Endothelial cell of umbilical vein (primary cell): ENCODE results near the gene HAUS7. TPM values are rescaled to one million over a fixed set of nuclear protein-coding genes. Genes with fewer than 3 reads are reported as not detected.

Experiments used
- BruUV-seq: library from RNA; stranded (reverse); fragments of 400-500 nt; replicated peaks from 2 replicates; lab custom pipeline; 2021; lab: Mats Ljungman, UMichigan
- CTCF ChIA-PET: fragments of 300-600, 350-600 bp; sonication (Branson Sonifier 250); formaldehyde crosslinking; loops from one replicate; lab custom pipeline; 2021; ENCODE audit warnings: antibody characterized with exemption, inconsistent platforms; lab: Charles Lee
- POLR2A ChIA-PET: fragments of 300-600, 350-600 bp; sonication (Branson Sonifier 250); formaldehyde crosslinking; loops from one replicate; lab custom pipeline; 2021; ENCODE audit warnings: antibody characterized with exemption, inconsistent platforms; lab: Charles Lee
- DNase-seq: peaks from one replicate; pipeline ENCODE4 v3.0.0-alpha.2; 2011; ENCODE audit warnings: low read depth, low spot score
- FAIRE-seq: peaks from 2 replicates; lab custom pipeline; 2011; peaks lifted over from hg19 to GRCh38; lab: Jason Lieb, UNC
- H2AFZ ChIP-seq: 2 replicates; pipeline ENCODE4 v1.6.0; 2012; ENCODE audit warnings: low read depth, low read length, control low read depth, inconsistent platforms
- H3K27ac ChIP-seq: 2 replicates; pipeline ENCODE4 v1.5.1; 2011; ENCODE audit warnings: low read depth, mild to moderate bottlenecking, control low read depth, low read length, moderate library complexity; ENCODE audit not compliant: insufficient read depth
- H3K27me3 ChIP-seq, 2 experiments: 2 replicates each; pipeline versions ENCODE4 v1.6.0 to v1.6.1; 2011; ENCODE audit warnings: low read length in 2 of 2, mixed read lengths in 1 of 2; ENCODE audit not compliant: control insufficient read depth in 2 of 2, insufficient read depth in 2 of 2
- H3K36me3 ChIP-seq, 2 experiments: 2 replicates in 1 of 2; 3 replicates in 1 of 2; pipeline ENCODE4 v1.5.1; 2011; ENCODE audit warnings: low read length in 2 of 2, mild to moderate bottlenecking in 1 of 2, moderate library complexity in 1 of 2; ENCODE audit not compliant: control insufficient read depth in 2 of 2, insufficient read depth in 2 of 2; ENCODE audit errors: extremely low read depth in 1 of 2
- H3K4me1 ChIP-seq: 3 replicates; pipeline ENCODE4 v1.5.1; 2011; ENCODE audit warnings: mild to moderate bottlenecking, low read length; ENCODE audit not compliant: control insufficient read depth, insufficient read depth; ENCODE audit errors: extremely low read depth
- H3K4me2 ChIP-seq: 2 replicates; pipeline ENCODE4 v1.6.1; 2011; ENCODE audit warnings: low read length, control low read depth, mixed read lengths; ENCODE audit not compliant: insufficient read depth
- H3K4me3 ChIP-seq, 3 experiments: fragments of 200-600 bp in 1 of 3; sonication (generic), shearing (Covaris generic) in 1 of 3; replicated peaks in 1 of 3; 2 replicates each; pipeline ENCODE4 v1.5.1; 2011 to 2016; ENCODE audit warnings: control low read depth in 3 of 3, low read length in 3 of 3, mild to moderate bottlenecking in 2 of 3, inconsistent platforms in 1 of 3, low read depth in 1 of 3, moderate library complexity in 1 of 3; ENCODE audit not compliant: insufficient read depth in 1 of 3
- H3K79me2 ChIP-seq: 2 replicates; pipeline ENCODE4 v1.6.0; 2012; ENCODE audit warnings: low read length, inconsistent platforms; ENCODE audit not compliant: control insufficient read depth, insufficient read depth
- H3K9ac ChIP-seq: replicated peaks from 2 replicates; pipeline ENCODE3; 2011; ENCODE audit warnings: low read length, control low read depth; ENCODE audit not compliant: insufficient read depth; ENCODE audit errors: extremely low read depth
- H3K9me1 ChIP-seq: replicated peaks from 3 replicates; pipeline ENCODE4 v1.6.0; 2011; ENCODE audit warnings: mild to moderate bottlenecking, low read length; ENCODE audit not compliant: control insufficient read depth, insufficient read depth; ENCODE audit errors: extremely low read depth
- H3K9me3 ChIP-seq: replicated peaks from 2 replicates; pipeline ENCODE4 v1.5.1; 2012; ENCODE audit warnings: low read length, inconsistent platforms; ENCODE audit not compliant: control insufficient read depth, insufficient read depth
- H4K20me1 ChIP-seq: replicated peaks from 2 replicates; pipeline ENCODE3; 2011; ENCODE audit warnings: mild to moderate bottlenecking, low read length; ENCODE audit not compliant: control insufficient read depth, insufficient read depth; ENCODE audit errors: extremely low read depth
- EZH2 ChIP-seq: IDR thresholded peaks from 2 replicates; pipeline ENCODE4 v1.6.1; 2012; ENCODE audit warnings: borderline replicate concordance, low read depth, mild to moderate bottlenecking, moderate library complexity, low read length, inconsistent platforms; ENCODE audit not compliant: severe bottlenecking
- FOS ChIP-seq: IDR thresholded peaks from 2 replicates; pipeline ENCODE4 v1.6.1; 2011; ENCODE audit warnings: mild to moderate bottlenecking, low read length, moderate library complexity, borderline replicate concordance; ENCODE audit not compliant: insufficient read depth
- GATA2 ChIP-seq: IDR thresholded peaks from 2 replicates; pipeline ENCODE4 v1.7.0; 2011; ENCODE audit warnings: low read depth, mild to moderate bottlenecking, moderate library complexity, mixed read lengths, low read length; ENCODE audit not compliant: insufficient read length, insufficient read depth
- JUN ChIP-seq: IDR thresholded peaks from 2 replicates; pipeline ENCODE4 v1.6.1; 2011; ENCODE audit warnings: borderline replicate concordance, low read depth; ENCODE audit not compliant: insufficient read length, insufficient read depth
- MAX ChIP-seq: IDR thresholded peaks from 2 replicates; pipeline ENCODE4 v1.6.1; 2011; ENCODE audit not compliant: insufficient read depth, insufficient read length
- MYC ChIP-seq: IDR thresholded peaks from one replicate; pipeline ENCODE4 v1.6.1; 2011; ENCODE audit warnings: mild to moderate bottlenecking, low read depth, low read length
- POLR2A ChIP-seq: IDR thresholded peaks from 2 replicates; pipeline ENCODE4 v1.6.1; 2012; ENCODE audit warnings: low read depth, mild to moderate bottlenecking, control low read depth, low read length
- POLR2AphosphoS5 ChIP-seq: IDR thresholded peaks from 2 replicates; pipeline ENCODE4 v1.6.1; 2012; ENCODE audit warnings: low read depth, mild to moderate bottlenecking, control low read depth, low read length, moderate library complexity; ENCODE audit not compliant: insufficient read depth
- dilution Hi-C: fragments of 300-500 bp; cut with MboI; formaldehyde crosslinking; loops from one replicate; pipeline ENCODE4 v1.15.0; 2019; ENCODE audit warnings: low sequenced_read_pairs; ENCODE audit not compliant: extremely low pct_ligation_motif_present
- intact Hi-C: fragments of 100-400 bp; cut with micrococcal nuclease; formaldehyde crosslinking; loops from one replicate; pipeline ENCODE4 v1.10.0; 2022
- polyA plus RNA-seq, 4 experiments: library from polyadenylated mRNA; depleted of rRNA in 3 of 4; stranded (reverse) in 3 of 4; unstranded in 1 of 4; fragments of >200 nt; gene quantifications; 2 replicates each; pipeline versions ENCODE4 v1.2.1 to v1.2.3, GENCODE V29; 2011 to 2012; ENCODE audit warnings: missing spikeins in 1 of 4
- total RNA-seq: library from RNA; stranded (reverse); gene quantifications from 2 replicates; pipeline ENCODE4 v1.2.3, GENCODE V29; 2021
- TF ChIP-seq, protein P1 (sequence below), 2 donors: IDR thresholded peaks; 1 replicate in 1 of 2; 2 replicates in 1 of 2; pipeline ENCODE4 v1.5.1; 2011; ENCODE audit warnings: low read length in 2 of 2, mild to moderate bottlenecking in 2 of 2, moderate library complexity in 2 of 2, control low read depth in 1 of 2, inconsistent platforms in 1 of 2, low read depth in 1 of 2; ENCODE audit not compliant: insufficient read depth in 1 of 2; ENCODE audit errors: extremely low read depth in 1 of 2

Gene HAUS7
- total and polyA plus RNA-seq, 2 donors (not counting 3 experiments of a cell fraction or from before 2014, with no cell fraction given): 31.0 to 46.4 TPM

DNA sequence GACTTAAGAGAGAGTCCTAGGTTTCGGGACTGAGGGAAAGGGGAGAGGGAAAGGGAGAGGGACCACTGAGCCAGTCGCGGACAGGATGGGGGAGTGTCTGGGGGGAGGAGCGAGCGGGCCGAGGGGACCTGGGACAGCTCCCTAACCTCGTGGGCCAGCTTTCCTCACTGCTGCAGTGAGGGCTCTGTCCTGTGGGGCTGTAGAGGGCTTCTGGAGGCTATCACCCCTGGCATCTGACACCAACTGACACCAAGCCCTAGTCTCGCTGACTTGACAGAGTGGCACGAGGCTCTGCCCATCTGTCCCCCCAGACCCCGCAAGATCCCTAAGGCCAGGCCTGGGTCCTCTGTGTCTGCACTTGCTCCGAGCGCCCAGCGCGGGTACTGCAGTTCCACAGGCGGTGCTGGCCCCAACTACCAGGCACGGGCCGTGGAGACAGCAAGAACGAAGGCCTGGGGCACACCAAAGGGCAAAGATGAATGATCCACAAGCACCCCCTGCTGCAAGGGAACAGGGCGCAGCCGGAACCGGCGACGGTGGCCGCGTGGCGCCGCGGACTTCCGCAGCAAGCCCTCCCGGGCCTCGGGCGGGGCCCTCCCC lies 465 bp downstream of the HAUS7 start:
- Histone ChIP-seq H3K4me2 (peak overlapping the region; percentile 85), H3K27ac (peak overlapping the region; percentile 53), H3K9ac (peak overlapping the region; percentile 69), H3K4me3 (peak overlapping the region; percentile 61 to 73 (median 64)), H3K27me3 (no peaks in the 10 kb centered on the region), H3K4me1 (peaks cover 7% of the 10 kb centered on the region), H4K20me1 (no peaks in the 10 kb centered on the region), H3K9me3 (no peaks in the 10 kb centered on the region), H3K79me2 (peaks cover 4% of the 10 kb centered on the region), H3K9me1 (no peaks in the 10 kb centered on the region), H2AFZ (peak overlapping the region; percentile 79), H3K36me3 (no peaks in the 10 kb centered on the region)
- DNase-seq (peak; percentile 32), FAIRE-seq (peak; percentile 65)
- BruUV-seq: TSS peak; percentile 57
- ChIA-PET POLR2A (interaction anchor here (0.5 to 2.2 kb wide), 2 partner anchors 26 to 43 kb away, joined by 4 to 9 read pairs; partner anchors contain the start of gene BGN), CTCF (interaction anchor here (0.6 to 6.8 kb wide), 15 partner anchors 9 to 528 kb away, joined by 3 to 189 read pairs (median 7); partner anchors contain the start of gene BGN)
- intact Hi-C loops: loop anchor here (1.0 kb wide), 2 partner anchors 37 to 511 kb away; no protein-coding TSS in a partner anchor
- TF ChIP-seq MYC (no peak), POLR2A (no peak), MAX (peak; percentile 4), POLR2AphosphoS5 (no peak), EZH2 (no peak), FOS (no peak), JUN (no peak), GATA2 (no peak)
- TF ChIP-seq, protein P1, sequence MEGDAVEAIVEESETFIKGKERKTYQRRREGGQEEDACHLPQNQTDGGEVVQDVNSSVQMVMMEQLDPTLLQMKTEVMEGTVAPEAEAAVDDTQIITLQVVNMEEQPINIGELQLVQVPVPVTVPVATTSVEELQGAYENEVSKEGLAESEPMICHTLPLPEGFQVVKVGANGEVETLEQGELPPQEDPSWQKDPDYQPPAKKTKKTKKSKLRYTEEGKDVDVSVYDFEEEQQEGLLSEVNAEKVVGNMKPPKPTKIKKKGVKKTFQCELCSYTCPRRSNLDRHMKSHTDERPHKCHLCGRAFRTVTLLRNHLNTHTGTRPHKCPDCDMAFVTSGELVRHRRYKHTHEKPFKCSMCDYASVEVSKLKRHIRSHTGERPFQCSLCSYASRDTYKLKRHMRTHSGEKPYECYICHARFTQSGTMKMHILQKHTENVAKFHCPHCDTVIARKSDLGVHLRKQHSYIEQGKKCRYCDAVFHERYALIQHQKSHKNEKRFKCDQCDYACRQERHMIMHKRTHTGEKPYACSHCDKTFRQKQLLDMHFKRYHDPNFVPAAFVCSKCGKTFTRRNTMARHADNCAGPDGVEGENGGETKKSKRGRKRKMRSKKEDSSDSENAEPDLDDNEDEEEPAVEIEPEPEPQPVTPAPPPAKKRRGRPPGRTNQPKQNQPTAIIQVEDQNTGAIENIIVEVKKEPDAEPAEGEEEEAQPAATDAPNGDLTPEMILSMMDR (IDR thresholded peaks at IDR 0.05; ENCODE audit: extremely low read depth in 1 of 2, insufficient read depth in 1 of 2, low read depth in 1 of 2, low read length in 2 of 2): peak; percentile 9 to 16
- dilution Hi-C loops: no loop called here
